Suprapubic skin (tissue), 3 donors: ENCODE data around the gene CHST13.

Source experiments
- CTCF ChIP-seq, 2 donors: fragments of 200-600 bp in 1 of 2; fragments of 450-650 bp in 1 of 2; sonication (generic) in 1 of 2; IDR thresholded peaks; one replicate each; pipeline ENCODE4 v1.5.1; 2016 to 2019; ENCODE audit warnings: antibody characterized with exemption in 2 of 2, mild to moderate bottlenecking in 1 of 2, moderate library complexity in 1 of 2
- EP300 ChIP-seq: sonication (generic); formaldehyde crosslinking; IDR thresholded peaks from one replicate; pipeline ENCODE4 v1.6.1; 2017; ENCODE audit warnings: antibody characterized with exemption

GRCh38 chr3:126551121-126551838 lies 27.3 kb downstream of the CHST13 start:
- TF ChIP-seq CTCF (IDR thresholded peaks at IDR 0.05), result no peak
- no peak for TF ChIP-seq EP300
